Measurements from ENCODE around the gene DNAH14.

Gene DNAH14

GRCh38 chr1:225063722-225064121 lies 134.2 kb downstream of the DNAH14 start:
- H3K36me3 ChIP-seq (ENCODE audit: control insufficient read depth, insufficient read depth, low read length), result no peaks in the 10 kb centered on the region
- no peak overlapping the region for H3K4me3 ChIP-seq (ENCODE audit: low read depth, low read length)
- H3K4me1 ChIP-seq (ENCODE audit: control insufficient read depth, insufficient read depth, low read length), result no peaks in the 10 kb centered on the region
- peaks cover 29% of the 10 kb centered on the region for H3K9me3 ChIP-seq (ENCODE audit: control insufficient read depth, insufficient read depth, low read length)
- H3K9ac ChIP-seq (ENCODE audit: low read depth, low read length), result no peak overlapping the region
- H3K27ac ChIP-seq (ENCODE audit: low read depth, low read length), result no peak overlapping the region
- no peaks in the 10 kb centered on the region for H3K27me3 ChIP-seq (ENCODE audit: control insufficient read depth, insufficient read depth, low read length)

DNA sequence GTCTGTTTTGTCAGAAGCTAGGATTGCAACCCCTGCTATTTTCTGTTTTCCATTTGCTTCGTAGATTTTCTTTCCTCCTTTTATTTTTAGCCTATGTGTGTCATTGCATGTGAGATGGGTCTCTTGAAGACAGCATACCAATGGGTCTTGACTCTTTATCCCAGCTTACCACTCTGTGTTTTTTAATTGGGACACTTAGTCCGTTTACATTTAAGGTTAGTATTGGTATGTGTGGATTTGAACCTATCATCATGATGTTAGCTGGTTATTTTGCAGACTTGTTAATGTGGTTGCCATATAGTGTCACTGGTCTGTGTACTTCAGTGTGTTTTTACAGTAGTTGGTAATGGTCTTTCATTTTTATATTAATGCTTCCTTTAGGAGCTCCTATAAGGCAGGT lies 141.5 kb downstream of the DNAH14 start:
- H3K4me3 ChIP-seq (ENCODE audit: low read depth, low read length), result no peak overlapping the region
- H3K9me3 ChIP-seq (ENCODE audit: control insufficient read depth, insufficient read depth, low read length), result peaks cover 14% of the 10 kb centered on the region; the same call in 1 of the 2 replicates
- H3K27me3 ChIP-seq (ENCODE audit: control insufficient read depth, insufficient read depth, low read length), result no peaks in the 10 kb centered on the region
- H3K9ac ChIP-seq (ENCODE audit: low read depth, low read length), result no peak overlapping the region
- H3K27ac ChIP-seq (ENCODE audit: low read depth, low read length), result no peak overlapping the region
- no peaks in the 10 kb centered on the region for H3K4me1 ChIP-seq (ENCODE audit: control insufficient read depth, insufficient read depth, low read length)
- no peaks in the 10 kb centered on the region for H3K36me3 ChIP-seq (ENCODE audit: control insufficient read depth, insufficient read depth, low read length)

GRCh38 chr1:225097175-225097574 lies 167.7 kb downstream of the DNAH14 start:
- Histone ChIP-seq H3K4me1 (ENCODE audit: control insufficient read depth, insufficient read depth, low read length) (no peaks in the 10 kb centered on the region), H3K9ac (ENCODE audit: low read depth, low read length) (no peak overlapping the region), H3K27ac (ENCODE audit: low read depth, low read length) (no peak overlapping the region), H3K36me3 (ENCODE audit: control insufficient read depth, insufficient read depth, low read length) (no peaks in the 10 kb centered on the region), H3K9me3 (ENCODE audit: control insufficient read depth, insufficient read depth, low read length) (0 out of 2 replicates have a peak, but pooled peaks cover 10% of the 10 kb centered on the region), H3K4me3 (ENCODE audit: low read depth, low read length) (no peak overlapping the region), H3K27me3 (ENCODE audit: control insufficient read depth, insufficient read depth, low read length) (no peaks in the 10 kb centered on the region)

DNA sequence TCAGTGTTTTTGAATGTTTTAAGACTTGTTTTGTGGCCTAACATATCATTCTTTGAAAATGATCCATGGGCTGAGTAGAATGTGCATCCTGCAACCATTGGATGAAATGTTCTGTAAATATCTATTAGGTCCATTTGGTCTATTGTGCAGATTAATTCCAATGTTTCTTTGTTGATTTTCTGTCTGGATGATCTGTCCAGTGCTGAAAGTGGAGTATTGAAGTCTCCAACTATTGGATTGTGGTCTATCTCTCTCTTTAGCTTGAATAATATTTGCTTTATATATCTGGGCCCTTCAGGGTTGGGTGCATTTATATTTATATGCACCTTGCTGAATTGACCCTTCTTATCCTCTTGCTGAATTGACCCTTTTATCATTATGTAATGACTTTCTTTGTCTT lies 181.5 kb downstream of the DNAH14 start:
- Histone ChIP-seq H3K4me3 (ENCODE audit: low read depth, low read length) (no peak overlapping the region), H3K27me3 (ENCODE audit: control insufficient read depth, insufficient read depth, low read length) (no peaks in the 10 kb centered on the region), H3K27ac (ENCODE audit: low read depth, low read length) (no peak overlapping the region), H3K4me1 (ENCODE audit: control insufficient read depth, insufficient read depth, low read length) (no peaks in the 10 kb centered on the region), H3K36me3 (ENCODE audit: control insufficient read depth, insufficient read depth, low read length) (no peaks in the 10 kb centered on the region), H3K9ac (ENCODE audit: low read depth, low read length) (no peak overlapping the region), H3K9me3 (ENCODE audit: control insufficient read depth, insufficient read depth, low read length) (peaks cover 12% of the 10 kb centered on the region; the same call in 1 of the 2 replicates)

DNA sequence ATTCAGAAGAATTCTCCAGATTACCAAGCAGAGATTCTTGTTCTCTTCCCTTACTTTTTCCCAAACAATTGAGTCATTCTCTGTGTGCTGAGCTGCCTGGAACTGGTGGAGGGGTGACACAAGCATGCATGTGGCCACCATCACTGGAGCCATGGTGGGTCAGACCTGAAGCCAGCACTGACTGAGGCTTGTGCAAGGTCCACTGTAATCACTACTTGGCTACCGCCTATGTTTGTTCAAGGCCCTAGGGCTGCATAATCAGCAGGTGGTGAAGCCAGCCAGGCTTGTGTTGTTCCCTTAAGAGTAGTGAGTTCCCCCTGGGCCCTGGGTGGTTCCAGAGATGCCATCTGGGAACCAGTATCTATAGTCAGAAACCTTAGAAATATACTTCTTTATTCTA lies 183.8 kb downstream of the DNAH14 start:
- no peak overlapping the region for H3K4me3 ChIP-seq (ENCODE audit: low read depth, low read length)
- H3K36me3 ChIP-seq (ENCODE audit: control insufficient read depth, insufficient read depth, low read length), result no peaks in the 10 kb centered on the region
- H3K9me3 ChIP-seq (ENCODE audit: control insufficient read depth, insufficient read depth, low read length), result peaks cover under 1% of the 10 kb centered on the region; the same call in 1 of the 2 replicates
- no peaks in the 10 kb centered on the region for H3K27me3 ChIP-seq (ENCODE audit: control insufficient read depth, insufficient read depth, low read length)
- H3K4me1 ChIP-seq (ENCODE audit: control insufficient read depth, insufficient read depth, low read length), result no peaks in the 10 kb centered on the region
- no peak overlapping the region for H3K27ac ChIP-seq (ENCODE audit: low read depth, low read length)
- no peak overlapping the region for H3K9ac ChIP-seq (ENCODE audit: low read depth, low read length)

DNA sequence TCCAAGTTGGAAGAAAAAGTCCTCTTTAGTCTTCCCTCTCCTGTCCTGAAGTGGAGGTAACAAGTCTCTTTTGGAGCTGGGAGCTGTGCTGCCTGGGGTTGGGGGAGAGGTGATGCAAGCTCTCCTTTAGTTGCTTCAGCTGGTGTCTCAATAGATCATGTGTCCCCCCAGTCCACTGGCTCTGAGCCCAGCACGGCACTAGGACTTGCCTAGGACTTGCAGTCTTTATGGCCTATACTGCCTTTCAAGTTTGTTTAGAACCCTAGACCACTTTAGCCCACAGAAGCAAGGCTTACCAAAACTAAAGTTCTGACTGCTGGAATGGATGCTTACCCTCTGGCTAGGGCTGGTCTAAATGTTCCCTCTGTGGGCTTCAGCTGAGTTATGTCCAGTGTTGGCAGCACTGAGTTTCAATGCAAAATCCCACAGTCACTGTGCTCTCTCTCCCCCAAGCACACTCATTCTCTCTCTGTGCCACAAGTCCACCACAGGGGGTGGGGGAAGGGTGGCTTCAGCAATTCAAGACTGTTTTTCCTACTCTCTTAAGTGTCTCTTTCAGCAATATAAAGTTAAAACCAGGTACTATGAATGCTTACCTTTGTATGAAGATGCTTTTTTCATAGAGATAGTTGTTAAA lies 185.0 kb downstream of the DNAH14 start:
- H3K27ac ChIP-seq (ENCODE audit: low read depth, low read length), result no peak overlapping the region
- no peak overlapping the region for H3K9ac ChIP-seq (ENCODE audit: low read depth, low read length)
- no peak overlapping the region for H3K4me3 ChIP-seq (ENCODE audit: low read depth, low read length)
- H3K4me1 ChIP-seq (ENCODE audit: control insufficient read depth, insufficient read depth, low read length), result peaks cover 3% of the 10 kb centered on the region; the same call in 1 of the 2 replicates
- H3K9me3 ChIP-seq (ENCODE audit: control insufficient read depth, insufficient read depth, low read length), result no peaks in the 10 kb centered on the region
- H3K36me3 ChIP-seq (ENCODE audit: control insufficient read depth, insufficient read depth, low read length), result no peaks in the 10 kb centered on the region
- H3K27me3 ChIP-seq (ENCODE audit: control insufficient read depth, insufficient read depth, low read length), result no peaks in the 10 kb centered on the region

- peaks cover 12% of the 10 kb centered on the region for H3K4me1 ChIP-seq (ENCODE audit: control insufficient read depth, insufficient read depth, low read length)
- no peak overlapping the region for H3K9ac ChIP-seq (ENCODE audit: low read depth, low read length)
- no peak overlapping the region for H3K4me3 ChIP-seq (ENCODE audit: low read depth, low read length)
- H3K27ac ChIP-seq (ENCODE audit: low read depth, low read length), result no peak overlapping the region
- no peaks in the 10 kb centered on the region for H3K27me3 ChIP-seq (ENCODE audit: control insufficient read depth, insufficient read depth, low read length)
- H3K36me3 ChIP-seq (ENCODE audit: control insufficient read depth, insufficient read depth, low read length), result no peaks in the 10 kb centered on the region
- no peaks in the 10 kb centered on the region for H3K9me3 ChIP-seq (ENCODE audit: control insufficient read depth, insufficient read depth, low read length)
These were observed 189.8 kb downstream of the DNAH14 start for GRCh38 chr1:225119307-225119706.

GRCh38 chr1:225121095-225121494 lies 191.6 kb downstream of the DNAH14 start:
- Histone ChIP-seq H3K9me3 (ENCODE audit: control insufficient read depth, insufficient read depth, low read length) (no peaks in the 10 kb centered on the region), H3K27me3 (ENCODE audit: control insufficient read depth, insufficient read depth, low read length) (no peaks in the 10 kb centered on the region), H3K4me3 (ENCODE audit: low read depth, low read length) (no peak overlapping the region), H3K4me1 (ENCODE audit: control insufficient read depth, insufficient read depth, low read length) (peaks cover 12% of the 10 kb centered on the region), H3K9ac (ENCODE audit: low read depth, low read length) (no peak overlapping the region), H3K27ac (ENCODE audit: low read depth, low read length) (no peak overlapping the region), H3K36me3 (ENCODE audit: control insufficient read depth, insufficient read depth, low read length) (no peaks in the 10 kb centered on the region)

GRCh38 chr1:225131869-225132268 lies 202.4 kb downstream of the DNAH14 start:
- H3K4me3 ChIP-seq (ENCODE audit: low read depth, low read length), result no peak overlapping the region
- no peaks in the 10 kb centered on the region for H3K9me3 ChIP-seq (ENCODE audit: control insufficient read depth, insufficient read depth, low read length)
- no peak overlapping the region for H3K27ac ChIP-seq (ENCODE audit: low read depth, low read length)
- H3K4me1 ChIP-seq (ENCODE audit: control insufficient read depth, insufficient read depth, low read length), result no peaks in the 10 kb centered on the region
- H3K9ac ChIP-seq (ENCODE audit: low read depth, low read length), result no peak overlapping the region
- H3K36me3 ChIP-seq (ENCODE audit: control insufficient read depth, insufficient read depth, low read length), result no peaks in the 10 kb centered on the region
- no peaks in the 10 kb centered on the region for H3K27me3 ChIP-seq (ENCODE audit: control insufficient read depth, insufficient read depth, low read length)

DNA sequence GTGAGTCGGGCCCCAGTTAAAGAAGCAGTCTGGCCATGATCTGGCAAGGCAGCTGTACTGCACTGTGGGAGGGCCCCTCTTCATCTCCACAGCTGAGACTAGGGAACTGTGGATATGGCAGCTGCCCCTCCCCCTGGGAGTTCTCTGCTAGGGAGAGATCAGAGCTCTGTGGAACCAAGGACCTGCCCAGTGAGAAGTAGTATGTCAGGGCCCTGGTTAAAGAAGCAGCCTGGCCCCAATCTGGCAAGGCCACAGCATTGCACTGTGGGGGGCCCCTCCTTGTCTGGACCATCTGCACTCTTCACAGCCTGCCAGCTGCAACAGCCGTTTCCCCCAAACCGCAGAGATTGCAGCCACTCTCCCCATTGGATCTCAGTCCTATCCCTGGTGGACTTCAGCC lies 208.5 kb downstream of the DNAH14 start:
- Histone ChIP-seq H3K4me1 (ENCODE audit: control insufficient read depth, insufficient read depth, low read length) (no peaks in the 10 kb centered on the region), H3K27ac (ENCODE audit: low read depth, low read length) (no peak overlapping the region), H3K27me3 (ENCODE audit: control insufficient read depth, insufficient read depth, low read length) (no peaks in the 10 kb centered on the region), H3K9me3 (ENCODE audit: control insufficient read depth, insufficient read depth, low read length) (no peaks in the 10 kb centered on the region), H3K9ac (ENCODE audit: low read depth, low read length) (no peak overlapping the region), H3K4me3 (ENCODE audit: low read depth, low read length) (no peak overlapping the region), H3K36me3 (ENCODE audit: control insufficient read depth, insufficient read depth, low read length) (no peaks in the 10 kb centered on the region)

- H3K4me1 ChIP-seq (ENCODE audit: control insufficient read depth, insufficient read depth, low read length), result no peaks in the 10 kb centered on the region
- H3K9ac ChIP-seq (ENCODE audit: low read depth, low read length), result no peak overlapping the region
- H3K9me3 ChIP-seq (ENCODE audit: control insufficient read depth, insufficient read depth, low read length), result no peaks in the 10 kb centered on the region
- H3K27me3 ChIP-seq (ENCODE audit: control insufficient read depth, insufficient read depth, low read length), result no peaks in the 10 kb centered on the region
- H3K27ac ChIP-seq (ENCODE audit: low read depth, low read length), result no peak overlapping the region
- H3K4me3 ChIP-seq (ENCODE audit: low read depth, low read length), result no peak overlapping the region
- H3K36me3 ChIP-seq (ENCODE audit: control insufficient read depth, insufficient read depth, low read length), result no peaks in the 10 kb centered on the region
These were observed 213.5 kb downstream of the DNAH14 start for GRCh38 chr1:225143001-225143400.

Data from HUES48 (cell line).